ELF-1 (cell line): Measurements from ENCODE around the gene CTNND2.
A peak's percentile ranks its signal among the peaks of the same experiment; 100 is the strongest.

Source experiments
- DNase-seq: peaks from one replicate; pipeline ENCODE4 v3.0.0-alpha.2; 2016; ENCODE audit warnings: low read depth, low spot score

The CTNND2 gene

DNA sequence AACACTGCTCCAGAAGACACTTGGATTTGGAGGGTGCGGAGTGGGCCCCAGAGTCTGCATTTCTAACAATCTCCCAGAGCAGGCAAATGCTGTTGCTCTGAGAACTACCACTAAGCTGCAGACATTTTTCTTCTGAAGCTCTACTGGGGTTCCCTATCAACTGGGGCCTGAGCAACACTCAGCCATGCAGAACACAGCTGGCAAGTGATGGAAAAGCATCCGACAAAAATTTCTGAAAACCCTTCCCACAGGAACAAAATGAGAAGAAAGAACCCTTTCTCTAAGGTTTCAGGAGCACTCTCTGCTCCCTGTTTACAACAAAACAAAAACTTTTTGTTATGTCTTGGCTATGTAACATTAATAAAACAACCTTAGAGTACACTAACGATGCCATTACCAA lies 516.9 kb downstream of the CTNND2 start:
- DNase-seq = no peak

DNA sequence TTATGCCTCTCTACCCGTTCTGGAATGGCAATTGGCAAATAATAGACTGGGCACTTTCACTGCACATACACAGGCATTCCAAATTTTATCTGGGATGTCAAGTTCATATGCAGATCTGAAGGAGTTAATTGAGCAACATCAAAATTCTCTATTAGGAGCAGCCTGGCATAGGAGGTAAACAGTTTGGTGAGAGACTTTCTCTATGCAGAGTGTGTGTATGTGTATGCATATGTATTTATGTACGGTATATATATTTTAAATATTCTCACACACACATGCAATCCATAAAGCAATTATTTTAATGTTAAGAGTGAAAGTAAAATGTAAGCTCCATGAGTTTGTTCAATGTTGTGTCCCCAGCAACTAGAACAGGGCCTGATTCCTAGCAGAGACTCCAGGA lies 517.8 kb downstream of the CTNND2 start:
- no peak for DNase-seq

DNA sequence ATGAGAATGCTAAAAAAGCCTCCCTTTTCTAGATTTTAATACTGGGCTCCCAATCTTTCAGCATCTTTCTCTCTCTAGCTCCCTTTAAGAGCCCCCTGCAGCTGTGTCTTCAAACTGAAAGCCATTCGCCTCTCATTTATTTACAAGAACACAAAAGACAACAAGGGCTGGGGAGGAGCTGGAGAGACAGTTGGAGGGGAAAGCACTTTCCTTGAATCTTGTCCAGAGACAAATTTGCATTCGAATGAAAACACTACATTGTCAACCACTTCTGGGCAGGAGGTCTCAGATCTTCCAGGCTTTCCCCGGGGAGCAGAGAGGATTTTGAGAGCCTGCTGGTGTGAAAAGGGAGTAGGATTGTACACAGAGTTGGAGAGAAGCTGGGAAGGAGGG lies 518.3 kb downstream of the CTNND2 start:
- DNase-seq = peak; percentile 86

DNA sequence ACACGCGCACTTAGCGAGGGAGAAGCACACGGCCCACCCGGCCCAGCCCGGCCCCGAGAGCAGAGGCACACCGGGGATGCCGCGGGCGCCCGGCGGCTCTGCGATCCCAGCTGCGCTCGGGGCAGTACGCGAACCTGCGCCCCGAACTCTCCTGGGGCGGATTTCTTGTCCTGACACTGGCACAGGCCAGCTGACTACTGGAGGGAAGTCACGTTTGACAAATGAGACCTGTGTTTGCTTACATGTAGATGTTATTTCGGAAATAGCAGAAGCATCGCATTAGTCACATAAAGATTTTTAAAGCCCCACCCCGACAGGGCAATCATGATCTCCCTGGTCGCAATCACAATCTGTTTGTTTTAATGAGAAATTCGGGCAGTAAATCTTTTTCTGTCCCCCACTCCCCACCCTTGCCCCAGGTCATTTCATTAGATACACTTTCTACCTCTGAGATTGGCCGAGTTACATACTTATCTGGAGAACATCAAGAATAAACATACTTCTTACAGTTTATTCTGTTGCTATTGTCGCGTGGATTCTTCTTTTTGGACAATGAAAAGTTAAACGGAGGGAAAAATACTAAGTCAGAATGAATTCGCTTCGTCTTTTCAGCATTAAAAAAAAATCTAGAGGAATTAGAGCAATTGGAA lies 518.9 kb downstream of the CTNND2 start:
- DNase-seq = peak; percentile 10

DNA sequence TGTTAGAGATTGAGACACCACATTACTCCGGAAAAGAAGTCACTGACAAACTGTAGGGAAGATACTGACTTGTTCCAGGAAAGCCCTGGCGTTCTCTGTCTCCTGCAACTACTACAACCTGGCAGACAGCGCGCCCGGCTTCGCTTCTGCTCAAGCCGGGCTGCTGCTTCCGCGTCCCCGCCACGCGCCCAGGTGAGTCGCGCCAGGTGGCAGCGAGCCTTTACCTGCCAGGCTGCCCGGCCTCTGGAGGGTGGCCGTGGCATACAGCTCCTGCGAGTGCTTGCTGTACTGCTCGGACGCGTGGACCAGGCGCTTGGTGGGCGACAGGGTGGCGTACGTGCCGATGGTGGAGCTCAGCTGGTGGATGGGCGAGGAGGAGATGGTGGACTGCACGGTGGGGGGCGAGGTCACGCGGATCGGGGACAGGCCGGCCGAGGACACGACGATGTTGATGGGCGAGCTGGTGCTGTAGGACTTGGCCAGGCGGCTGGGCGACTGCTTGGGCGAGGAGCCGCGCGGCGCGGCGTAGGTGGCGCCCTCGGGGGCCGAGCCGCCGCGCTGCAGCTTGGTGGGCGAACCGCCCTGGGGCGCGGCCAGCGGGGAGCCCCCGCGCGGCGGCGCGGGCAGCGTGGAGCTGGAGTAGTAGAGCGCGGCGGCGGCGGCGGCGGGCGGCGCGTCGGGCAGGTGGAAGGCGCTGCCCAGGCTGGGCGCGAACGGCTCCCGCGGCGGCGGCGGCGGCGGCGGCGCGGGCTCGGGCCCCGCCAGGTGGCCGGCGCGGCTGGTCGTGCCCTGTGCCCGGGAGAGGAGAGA lies 519.6 kb downstream of the CTNND2 start:
- peak; percentile 27 for DNase-seq

DNA sequence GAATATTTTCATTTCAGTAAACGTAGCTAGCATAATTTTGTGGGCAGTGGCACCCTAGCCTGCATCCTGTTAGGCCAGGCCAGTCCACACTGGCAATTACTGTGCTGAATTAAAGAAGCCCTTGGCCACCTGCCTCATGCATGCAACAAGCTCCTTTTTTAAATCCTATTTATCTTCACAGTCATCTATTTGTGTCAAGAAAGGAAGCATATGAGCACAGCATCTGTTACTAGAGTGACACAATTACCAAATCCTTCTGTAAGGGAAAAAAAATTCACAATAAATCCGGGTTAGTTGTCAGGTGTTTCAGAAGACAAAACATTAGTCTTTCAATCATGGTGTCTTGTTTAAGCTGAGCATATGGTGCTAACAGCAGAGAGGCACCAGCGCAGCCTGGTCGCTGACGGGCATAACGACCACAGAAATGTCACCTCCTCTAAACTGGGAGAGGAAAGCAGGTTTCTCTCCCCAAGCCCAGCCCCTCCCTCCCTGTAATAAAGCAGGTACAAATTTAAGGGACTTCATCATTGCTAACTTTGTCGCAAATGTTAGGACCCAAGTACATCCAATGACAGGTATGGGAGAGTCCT lies 520.6 kb downstream of the CTNND2 start:
- DNase-seq = no peak

DNA sequence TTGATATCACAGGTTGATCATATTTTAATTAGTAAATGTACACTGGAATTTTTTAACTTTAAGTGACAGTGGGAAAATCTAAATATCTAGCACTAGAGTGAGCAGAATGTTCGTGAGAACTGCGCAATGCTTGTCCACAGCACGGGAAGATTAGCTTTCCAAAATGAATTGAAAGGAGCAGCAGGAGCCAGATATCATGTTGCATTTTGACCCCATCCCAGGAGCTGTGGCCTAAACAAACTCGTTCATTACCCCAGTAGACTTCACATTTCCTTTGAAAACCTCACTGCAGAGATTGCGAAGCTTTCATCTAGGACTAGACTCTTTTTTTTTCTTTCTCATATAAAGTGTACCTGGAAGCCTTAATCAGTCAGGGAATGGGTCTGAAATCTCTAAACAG lies 525.8 kb downstream of the CTNND2 start:
- no peak for DNase-seq

DNA sequence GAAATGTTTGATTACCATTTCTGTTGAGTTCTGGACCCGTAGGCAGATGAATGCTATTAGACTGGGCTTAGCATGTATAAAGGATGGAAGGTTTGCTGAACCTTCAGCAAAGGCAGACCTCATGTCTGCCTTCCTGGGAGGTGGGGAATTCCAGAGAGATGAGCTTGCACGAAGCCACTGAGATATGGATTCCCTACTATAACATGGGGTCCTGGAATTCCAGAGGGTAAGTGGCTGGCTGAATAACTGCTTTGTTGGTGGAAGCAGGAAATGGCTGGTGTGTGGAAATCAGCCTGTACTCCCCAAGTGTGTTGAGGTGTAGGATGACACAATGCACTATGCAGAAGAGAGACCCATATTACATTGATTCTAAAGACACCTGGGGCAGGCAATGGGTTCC lies 526.4 kb downstream of the CTNND2 start:
- peak; percentile 4 for DNase-seq

DNA sequence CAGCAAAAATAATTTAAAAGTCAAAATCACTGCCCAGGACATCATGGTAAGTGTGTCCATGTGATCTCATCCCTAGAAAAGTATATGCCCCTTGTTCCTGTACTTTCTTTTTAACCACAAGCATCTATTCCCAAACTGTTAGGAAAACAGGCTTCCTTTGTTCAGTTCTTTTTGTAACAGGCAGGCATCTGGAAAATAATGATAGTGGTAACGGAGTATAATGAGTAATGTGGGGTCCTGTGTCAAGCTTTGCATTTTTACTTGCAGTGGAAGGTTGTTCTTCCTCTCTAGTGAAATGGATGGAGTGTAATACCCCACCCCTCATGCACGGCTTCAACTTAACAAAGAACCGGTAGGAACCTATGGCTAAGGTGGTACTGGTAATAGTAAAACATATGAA lies 532.1 kb downstream of the CTNND2 start:
- no peak for DNase-seq

DNA sequence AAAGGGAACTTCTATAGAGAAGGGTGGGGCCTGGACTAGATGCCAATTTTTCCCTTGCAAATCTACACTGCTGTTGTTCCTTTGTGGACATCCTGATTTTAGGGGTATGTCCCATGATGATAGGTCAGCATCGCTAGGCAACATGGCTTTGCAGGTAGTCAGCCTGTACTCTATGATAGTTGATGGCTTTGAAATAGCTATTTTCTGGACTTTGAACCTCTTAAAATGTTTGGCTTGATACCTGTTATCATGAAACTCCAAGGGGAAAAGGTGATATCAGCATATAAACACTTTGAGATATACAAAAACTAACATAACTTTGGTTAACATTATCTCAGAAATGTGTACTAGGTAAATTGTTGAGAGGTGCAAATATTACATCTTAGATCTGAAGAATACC lies 533.2 kb downstream of the CTNND2 start:
- DNase-seq = no peak

DNA sequence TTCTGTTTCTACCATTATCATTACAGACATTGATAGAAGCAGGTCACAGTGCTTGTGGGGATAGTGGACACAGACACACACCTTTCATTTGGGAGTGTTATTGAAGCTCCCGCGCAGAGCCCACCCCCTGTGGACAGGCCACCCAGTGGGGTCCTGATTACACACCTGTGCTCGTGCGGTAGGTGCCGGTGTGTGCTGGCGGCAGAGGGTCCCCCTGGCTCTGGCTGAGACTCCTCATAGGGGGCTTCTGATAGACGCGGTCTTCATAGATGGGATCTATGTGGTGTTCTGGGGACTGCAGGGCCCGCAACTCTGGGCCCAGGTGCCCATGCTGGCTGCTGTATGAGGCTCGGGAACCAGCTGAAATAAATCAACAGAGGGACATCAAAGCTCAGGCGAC lies 539.7 kb downstream of the CTNND2 start:
- no peak for DNase-seq

DNA sequence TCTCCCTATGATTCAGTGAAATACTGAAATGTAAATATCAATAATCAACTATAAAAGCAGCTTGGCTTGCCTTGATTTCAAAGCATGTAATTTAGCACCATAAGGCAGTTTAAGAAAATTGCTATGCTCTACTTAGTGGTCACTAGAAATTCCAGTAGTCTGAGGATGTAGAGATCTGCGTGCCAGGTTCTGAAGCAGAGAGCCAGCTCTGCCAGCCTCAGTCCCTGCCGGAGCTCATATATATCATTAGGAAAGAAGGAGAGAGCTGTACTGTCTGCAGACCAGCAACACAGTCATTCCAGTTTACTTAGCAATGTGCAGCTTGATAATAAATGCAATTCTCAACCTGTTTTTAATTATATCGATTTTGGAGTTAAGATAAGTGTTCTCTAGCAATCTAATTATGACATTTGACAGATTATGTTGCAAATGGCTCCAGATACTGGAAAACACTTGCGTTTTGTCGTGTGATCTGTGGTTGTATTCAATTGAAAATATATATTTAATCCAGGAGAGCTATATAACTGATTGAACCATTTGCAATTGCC lies 540.5 kb downstream of the CTNND2 start:
- no peak for DNase-seq

DNA sequence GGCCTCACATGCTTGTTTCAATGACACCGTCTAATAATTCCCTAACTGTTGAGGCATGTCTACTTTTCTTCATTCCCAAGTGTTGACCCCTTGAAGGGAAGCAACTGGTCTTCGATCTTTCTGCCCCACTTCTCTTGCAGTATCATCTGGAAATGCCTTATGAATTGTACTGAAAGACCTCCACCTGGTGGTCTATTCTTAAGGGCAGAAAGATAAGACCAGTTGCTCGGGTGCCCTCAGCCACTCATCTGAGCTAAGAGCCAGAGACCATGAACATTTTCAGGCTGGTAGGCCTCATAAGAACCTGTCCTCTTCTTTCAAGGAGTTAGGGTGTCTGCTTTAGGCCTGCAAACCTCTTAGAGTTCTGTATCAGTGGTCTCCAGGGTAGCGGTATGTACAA lies 542.5 kb downstream of the CTNND2 start:
- no peak for DNase-seq

DNA sequence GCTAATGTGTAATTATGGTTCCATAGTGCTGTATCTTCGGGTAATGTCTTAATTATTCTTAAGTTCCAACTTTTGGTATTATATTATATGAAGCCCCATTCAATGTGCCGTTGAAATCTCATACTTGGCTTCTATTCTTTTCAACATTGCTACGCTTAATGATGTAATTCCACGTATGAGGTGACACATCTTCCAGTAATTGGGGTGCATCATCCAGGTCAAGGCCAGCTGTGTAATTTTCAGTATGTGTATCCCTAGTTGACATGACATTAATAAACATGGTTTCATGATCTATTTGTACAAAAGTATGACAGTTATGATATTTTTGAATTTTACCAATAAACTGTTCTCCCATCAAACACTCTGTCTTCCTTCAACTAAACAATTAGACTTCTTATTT lies 546.3 kb downstream of the CTNND2 start:
- DNase-seq = no peak

DNA sequence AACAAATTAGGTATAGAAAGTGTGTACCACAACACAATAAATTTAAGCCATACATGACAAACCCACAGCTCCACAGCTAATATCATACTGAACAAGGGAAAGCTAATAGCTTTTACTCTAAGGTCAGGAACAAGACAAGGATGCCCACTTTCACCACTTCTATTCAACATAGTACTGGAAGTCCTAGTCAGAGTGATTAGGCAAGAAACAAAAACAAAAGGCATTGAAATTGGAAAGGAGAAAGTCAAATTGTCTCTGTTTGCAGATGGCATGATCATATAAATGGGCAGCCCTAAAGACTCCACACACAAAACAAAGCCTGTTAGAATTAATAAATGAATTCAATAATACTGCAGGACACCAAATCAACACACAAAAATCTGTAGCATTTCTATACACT lies 548.8 kb downstream of the CTNND2 start:
- DNase-seq = no peak

DNA sequence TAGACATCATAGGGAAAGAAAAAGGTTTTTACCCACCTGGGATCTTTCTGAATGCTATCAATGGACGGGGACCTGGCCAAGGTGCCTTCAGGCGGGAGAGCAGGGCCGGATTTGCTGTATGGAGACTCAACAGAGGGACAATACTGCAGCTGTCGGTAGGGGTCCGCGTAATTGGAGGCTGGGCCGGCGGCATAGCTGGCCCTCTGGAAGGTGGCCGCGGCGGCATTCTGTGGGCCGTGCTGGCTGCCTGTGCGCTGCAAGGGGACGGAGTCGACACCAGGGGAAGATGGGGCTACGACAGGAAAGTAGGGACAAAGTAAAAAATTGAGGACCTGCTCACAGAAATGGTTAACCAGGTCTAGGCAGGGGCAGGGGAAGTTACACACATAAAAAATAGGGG lies 557.9 kb downstream of the CTNND2 start:
- peak; percentile 73 for DNase-seq

DNA sequence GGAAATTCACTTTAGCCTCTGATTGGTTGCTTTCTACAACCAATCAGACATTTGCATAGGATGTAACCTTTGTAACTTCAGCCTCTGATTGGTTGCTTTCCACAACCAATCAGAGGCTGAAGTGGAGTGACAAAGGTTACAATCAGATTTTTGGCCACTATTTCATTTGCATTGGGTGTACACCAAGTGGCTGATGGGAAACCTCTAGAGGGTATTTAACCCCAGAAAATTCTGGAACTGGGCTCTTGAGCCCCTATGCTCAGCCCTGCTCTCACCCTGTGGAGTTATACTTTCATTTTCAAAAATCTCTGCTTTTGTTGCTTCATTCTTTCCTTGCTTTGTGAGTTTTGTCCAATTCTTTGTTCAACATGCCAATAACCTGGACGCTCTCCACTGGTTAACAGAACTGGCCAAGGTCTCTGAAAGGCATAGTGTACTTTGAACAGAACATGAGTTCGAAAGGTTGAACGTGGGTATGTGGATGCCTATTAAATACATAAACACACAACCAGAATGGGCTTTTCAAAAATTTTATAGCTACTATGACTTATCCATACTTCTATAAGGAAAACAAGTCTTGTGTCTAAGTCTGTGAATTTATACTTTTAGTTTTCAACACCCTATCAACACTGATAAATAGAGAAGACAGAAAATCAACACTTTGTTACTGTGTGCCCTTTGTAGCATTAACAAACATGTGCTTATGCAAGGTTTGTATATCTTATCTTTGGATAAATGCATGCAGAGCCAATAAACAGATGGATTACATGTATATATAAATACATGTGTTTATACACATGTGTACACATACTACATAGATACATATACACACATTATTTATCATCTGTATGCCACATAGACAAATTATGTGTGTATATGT lies 568.1 kb downstream of the CTNND2 start:
- no peak for DNase-seq

DNA sequence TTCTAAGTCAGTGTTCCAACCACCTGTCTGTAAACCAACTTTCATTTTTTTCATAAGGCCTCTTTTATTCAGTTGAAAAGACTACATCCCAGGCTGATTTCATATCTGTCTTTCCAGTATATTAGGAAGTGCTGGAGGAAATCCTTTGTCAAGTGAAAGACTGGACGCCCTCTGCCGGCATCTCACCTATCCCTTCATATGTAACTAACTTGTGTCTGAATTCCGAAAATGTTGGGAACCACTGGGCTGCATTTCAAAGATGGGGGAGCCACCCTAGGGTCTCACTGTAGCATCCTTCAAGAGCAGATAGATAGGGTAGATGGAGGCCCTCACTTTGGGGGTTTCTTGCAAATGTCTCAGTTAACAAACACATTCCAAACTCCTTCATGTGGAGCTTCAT lies 569.8 kb downstream of the CTNND2 start:
- no peak for DNase-seq

DNA sequence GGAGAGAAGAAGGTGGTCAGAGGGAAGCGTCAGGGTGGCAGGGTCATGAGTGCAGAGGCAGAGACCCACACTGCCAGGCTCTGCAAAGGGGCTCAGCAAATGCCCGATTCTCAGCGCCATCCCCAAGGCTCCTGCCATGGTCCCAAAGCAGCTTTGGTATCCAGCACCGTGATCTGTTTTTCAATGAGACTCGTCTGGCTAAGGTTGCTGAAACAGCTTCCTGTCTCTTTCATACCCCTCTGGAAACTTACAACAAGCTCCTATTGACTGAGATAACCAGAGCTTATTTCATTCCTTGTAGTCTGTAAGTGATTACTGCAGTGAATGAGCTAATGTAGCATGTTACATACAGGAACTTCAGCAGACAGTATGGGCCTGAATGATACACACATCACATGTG lies 574.6 kb downstream of the CTNND2 start:
- no peak for DNase-seq

DNA sequence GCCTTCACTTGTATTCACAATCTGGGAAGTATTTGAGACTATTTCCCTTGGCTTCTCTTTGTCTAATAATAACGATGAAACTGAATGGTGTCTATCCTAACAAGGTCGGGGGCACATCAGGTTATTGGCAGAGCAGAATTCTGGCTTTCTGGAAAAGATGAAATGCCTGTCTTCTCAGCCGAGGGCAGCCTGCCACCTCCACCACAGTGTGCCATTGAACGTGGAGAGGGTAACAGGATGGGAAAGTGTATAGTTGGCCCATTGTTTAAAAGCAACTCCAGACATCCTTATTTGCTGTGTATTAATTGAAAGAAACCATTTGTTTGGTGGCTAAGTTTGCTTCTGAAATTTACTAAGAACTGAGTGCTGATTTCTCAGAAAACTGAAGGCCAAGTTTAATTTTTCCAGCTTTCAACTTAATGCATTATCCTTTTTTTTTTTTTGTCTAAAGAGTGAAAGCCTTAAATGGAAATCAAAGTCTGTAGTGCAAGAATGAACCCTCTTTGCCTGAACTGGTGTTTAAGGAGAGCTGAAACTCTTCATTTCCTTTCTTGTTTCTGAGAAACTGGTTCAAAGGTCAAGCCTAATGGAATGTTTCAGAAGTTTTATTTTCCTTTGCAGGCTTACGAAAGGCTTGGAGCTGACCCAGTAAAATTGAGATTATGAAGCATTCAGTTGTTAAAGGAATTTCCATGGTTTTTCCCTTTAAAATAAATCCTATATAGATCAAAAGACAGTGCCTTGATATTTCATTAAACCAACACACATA lies 579.5 kb downstream of the CTNND2 start:
- no peak for DNase-seq

DNA sequence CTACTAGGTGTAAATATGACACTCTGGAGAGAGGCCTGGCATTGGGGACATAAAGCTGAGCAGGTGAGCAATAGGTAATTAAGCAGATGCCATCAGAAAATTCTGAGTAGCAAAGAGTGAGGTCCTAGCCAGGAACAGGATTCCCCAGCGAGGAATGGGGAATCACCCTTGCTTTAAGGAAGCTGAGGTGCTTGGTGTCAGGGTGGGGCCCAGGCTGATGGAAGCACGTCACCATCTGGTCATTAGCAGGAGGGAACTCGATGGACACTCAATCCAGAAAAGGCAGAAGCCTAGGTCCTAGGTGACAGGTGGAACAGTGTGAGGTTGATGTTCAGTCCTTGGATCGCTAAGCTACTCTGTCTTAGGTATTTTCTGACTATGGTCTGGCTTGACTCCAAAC lies 580.5 kb downstream of the CTNND2 start:
- no peak for DNase-seq
